PFSK-1 (cell line): Measurements from ENCODE around the gene HBA1.

Experiments
- POLR2AphosphoS5 ChIP-seq: IDR thresholded peaks from 2 replicates; pipeline ENCODE4 v1.6.1; 2012; ENCODE audit warnings: low read depth, mild to moderate bottlenecking, control low read depth, low read length, moderate library complexity
- SIN3A ChIP-seq: IDR thresholded peaks from 2 replicates; pipeline ENCODE4 v1.6.1; 2012; ENCODE audit warnings: mild to moderate bottlenecking, low read length, moderate library complexity, borderline replicate concordance; ENCODE audit not compliant: insufficient read depth
- TAF1 ChIP-seq: IDR thresholded peaks from 2 replicates; pipeline ENCODE4 v1.6.1; 2012; ENCODE audit warnings: low read length, control low read depth, borderline replicate concordance; ENCODE audit not compliant: insufficient read depth

GRCh38 chr16:185213-185612, 8.7 kb downstream of the HBA1 start:
- no peak for TF ChIP-seq TAF1
- no peak for TF ChIP-seq SIN3A
- no peak for TF ChIP-seq POLR2AphosphoS5
